PC-9 (cell line): ENCODE results near the gene IMMP2L. TPM values are rescaled to one million over a fixed set of nuclear protein-coding genes. Genes with fewer than 3 reads are reported as not detected.

ENCODE experiments used
- BruUV-seq: library from RNA; stranded (reverse); fragments of 400-500 nt; replicated peaks from 2 replicates; lab custom pipeline; 2021; lab: Mats Ljungman, UMichigan
- CTCF ChIA-PET: fragments of 300-600 bp; sonication (Branson Sonifier 250); formaldehyde crosslinking; loops from one replicate; lab custom pipeline; 2022; ENCODE audit warnings: antibody characterized with exemption; lab: Charles Lee
- POLR2A ChIA-PET: fragments of 300-600 bp; sonication (Branson Sonifier 250); formaldehyde crosslinking; loops from one replicate; lab custom pipeline; 2022; ENCODE audit warnings: antibody characterized with exemption; ENCODE audit not compliant: unreplicated experiment; lab: Charles Lee
- DNase-seq, 2 experiments: peaks; one replicate each; pipeline versions ENCODE4 v3.0.0 to v3.0.0-alpha.2; 2015 to 2022; ENCODE audit warnings: mixed read lengths in 1 of 2
- H2AFZ ChIP-seq: fragments of 200-600 bp; sonication (generic); 2 replicates; pipeline ENCODE4 v1.8.1; 2017; ENCODE audit warnings: antibody characterized with exemption
- H3F3A ChIP-seq: fragments of 200-600 bp; sonication (generic); 2 replicates; pipeline ENCODE4 v1.8.1; 2017; ENCODE audit warnings: antibody characterized with exemption, mild to moderate bottlenecking, low read depth; ENCODE audit not compliant: insufficient read depth
- H3K27ac ChIP-seq: fragments of 200-600 bp; sonication (generic); 2 replicates; pipeline ENCODE4 v1.6.1; 2016; ENCODE audit warnings: mixed run types
- H3K27me3 ChIP-seq: fragments of 200-600 bp; sonication (generic); 2 replicates; pipeline ENCODE4 v1.6.1; 2016; ENCODE audit warnings: low read depth, mixed run types; ENCODE audit not compliant: insufficient read depth
- H3K36me3 ChIP-seq: fragments of 200-600 bp; sonication (generic); 2 replicates; pipeline ENCODE4 v1.6.1; 2016; ENCODE audit warnings: low read depth, mixed run types
- H3K4me1 ChIP-seq: fragments of 200-600 bp; sonication (generic); replicated peaks from 2 replicates; pipeline ENCODE4 v1.6.1; 2016; ENCODE audit warnings: mixed run types; ENCODE audit not compliant: insufficient read depth
- H3K4me2 ChIP-seq: fragments of 200-600 bp; sonication (generic); 2 replicates; pipeline ENCODE4 v1.6.1; 2017; ENCODE audit warnings: mixed run types
- H3K4me3 ChIP-seq: fragments of 200-600 bp; sonication (generic); 2 replicates; pipeline ENCODE4 v1.6.1; 2016; ENCODE audit warnings: mixed run types
- H3K79me2 ChIP-seq: fragments of 200-600 bp; sonication (generic); 2 replicates; pipeline ENCODE4 v1.6.1; 2017; ENCODE audit warnings: low read depth, mixed run types
- H3K9me2 ChIP-seq: fragments of 200-600 bp; sonication (generic); 2 replicates; pipeline ENCODE4 v1.8.1; 2017; ENCODE audit warnings: mild to moderate bottlenecking; ENCODE audit not compliant: insufficient read depth
- H3K9me3 ChIP-seq: fragments of 200-600 bp; sonication (generic); 2 replicates; pipeline ENCODE4 v1.8.1; 2016; ENCODE audit warnings: low read depth; ENCODE audit not compliant: insufficient read depth
- H4K20me1 ChIP-seq: fragments of 200-600 bp; sonication (generic); 2 replicates; pipeline ENCODE4 v1.8.1; 2017; ENCODE audit not compliant: insufficient read depth
- CTCF ChIP-seq: fragments of 200-600 bp; sonication (generic); conservative IDR thresholded peaks from 2 replicates; pipeline ENCODE4 v1.6.1; 2017; ENCODE audit warnings: mixed run types, antibody characterized with exemption, mild to moderate bottlenecking, moderate library complexity
- EZH2 ChIP-seq: fragments of 200-600 bp; sonication (generic); IDR thresholded peaks from 2 replicates; pipeline ENCODE4 v1.8.0; 2017; ENCODE audit warnings: antibody characterized with exemption, low read depth
- intact Hi-C: fragments of 100-400 bp; cut with micrococcal nuclease; formaldehyde crosslinking; loops from one replicate; pipeline ENCODE4 v1.10.0; 2022; ENCODE audit not compliant: unreplicated experiment
- total RNA-seq: library from RNA; stranded (reverse); gene quantifications from 2 replicates; pipeline ENCODE4 v1.2.3, GENCODE V29; 2021

Gene IMMP2L
- total RNA-seq, 1 experiment from 2014 or later: 40.5 TPM

DNA sequence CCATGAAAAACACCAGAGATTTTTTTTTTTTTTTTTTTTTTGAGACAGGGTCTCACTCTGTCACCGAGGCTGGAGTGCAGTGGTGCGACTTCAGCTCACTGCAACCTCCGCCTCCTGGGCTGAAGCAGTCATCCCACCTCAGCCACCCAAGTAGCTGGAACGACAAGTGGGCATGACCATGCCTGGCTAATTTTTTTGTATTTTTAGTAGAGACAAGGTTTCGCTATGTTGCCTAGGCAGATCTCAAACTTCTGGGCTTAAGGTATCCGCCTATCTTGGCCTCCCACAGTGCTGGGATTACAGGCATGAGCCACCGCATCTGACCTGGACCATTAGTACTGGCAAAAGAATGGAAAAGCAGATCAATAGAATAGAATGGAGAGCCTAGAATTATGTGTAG lies 530.4 kb downstream of the IMMP2L start:
- DNase-seq: no peak
- Histone ChIP-seq H3K4me2 (no peak overlapping the region), H3K4me1 (no peaks in the 10 kb centered on the region), H3F3A (no peaks in the 10 kb centered on the region), H3K4me3 (no peak overlapping the region), H3K9me2 (no peaks in the 10 kb centered on the region), H2AFZ (no peak overlapping the region), H3K36me3 (no peaks in the 10 kb centered on the region), H3K9me3 (no peaks in the 10 kb centered on the region), H3K27ac (no peak overlapping the region), H3K79me2 (no peaks in the 10 kb centered on the region), H3K27me3 (no peaks in the 10 kb centered on the region), H4K20me1 (no peaks in the 10 kb centered on the region)
- intact Hi-C loops: no loop called here
- ChIA-PET POLR2A (no interaction called here), CTCF (interaction anchor here (0.6 kb wide), 2 partner anchors 105 to 421 kb away, joined by 7 read pairs; no protein-coding TSS in a partner anchor)
- no TSS peak for BruUV-seq
- TF ChIP-seq EZH2 (no peak), CTCF (no peak)

GRCh38 chr7:111030336-111030735 lies 532.0 kb downstream of the IMMP2L start:
- Histone ChIP-seq H3F3A (no peaks in the 10 kb centered on the region), H3K4me2 (no peak overlapping the region), H3K4me1 (no peaks in the 10 kb centered on the region), H3K27me3 (no peaks in the 10 kb centered on the region), H2AFZ (no peak overlapping the region), H3K9me3 (no peaks in the 10 kb centered on the region), H3K4me3 (no peak overlapping the region), H3K27ac (no peak overlapping the region), H3K79me2 (no peaks in the 10 kb centered on the region), H3K9me2 (no peaks in the 10 kb centered on the region), H3K36me3 (no peaks in the 10 kb centered on the region), H4K20me1 (no peaks in the 10 kb centered on the region)
- intact Hi-C loops: no loop called here
- BruUV-seq: no TSS peak
- POLR2A ChIA-PET: no interaction called here
- TF ChIP-seq CTCF (no peak), EZH2 (no peak)
- CTCF ChIA-PET: no interaction called here
- DNase-seq: no peak

DNA sequence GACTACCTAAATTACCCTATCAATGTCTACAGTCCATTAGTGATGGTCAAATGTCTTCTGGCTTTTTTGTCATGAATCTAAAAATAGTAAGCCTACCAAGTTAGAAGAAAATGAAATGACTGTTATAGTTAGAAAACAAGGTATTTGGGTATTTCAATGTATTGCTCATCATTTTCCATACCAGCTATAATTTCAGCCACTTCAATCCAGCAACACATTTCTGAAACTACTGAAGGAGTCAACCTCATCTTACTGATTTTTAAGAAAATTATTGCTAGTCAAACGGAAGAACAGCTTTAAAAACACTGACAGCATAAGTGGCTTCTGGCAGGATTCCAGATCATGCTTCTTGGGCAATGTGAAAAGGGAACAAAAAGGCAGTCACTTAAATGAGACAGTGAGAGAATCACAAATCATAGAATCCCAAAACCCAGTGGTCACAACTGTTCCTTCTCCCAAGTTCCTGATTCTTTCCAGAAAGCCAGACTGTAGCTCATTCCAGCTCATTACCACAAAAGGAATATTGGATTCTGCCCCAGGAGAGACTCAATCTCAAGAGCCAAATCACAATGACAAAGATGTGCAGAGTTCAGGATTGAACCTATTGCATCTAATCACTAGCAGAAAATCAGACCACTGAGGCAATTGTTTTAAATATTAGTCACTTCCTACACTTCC lies 532.6 kb downstream of the IMMP2L start:
- ChIA-PET CTCF (no interaction called here), POLR2A (no interaction called here)
- Histone ChIP-seq H3K36me3 (no peaks in the 10 kb centered on the region), H2AFZ (no peak overlapping the region), H3K27me3 (no peaks in the 10 kb centered on the region), H4K20me1 (no peaks in the 10 kb centered on the region), H3K4me2 (no peak overlapping the region), H3K4me3 (no peak overlapping the region), H3K9me3 (no peaks in the 10 kb centered on the region), H3K4me1 (no peaks in the 10 kb centered on the region), H3K9me2 (no peaks in the 10 kb centered on the region), H3F3A (no peaks in the 10 kb centered on the region), H3K27ac (no peak overlapping the region), H3K79me2 (no peaks in the 10 kb centered on the region)
- intact Hi-C loops: no loop called here
- no peak for DNase-seq
- TF ChIP-seq EZH2 (no peak), CTCF (no peak)
- no TSS peak for BruUV-seq
